Esophagus squamous epithelium (tissue), 4 donors: ENCODE data around the gene ENOX2.

Experiments
- POLR2A ChIP-seq, 4 donors: fragments of 450-650 bp; IDR thresholded peaks; one replicate each; pipeline ENCODE4 v1.6.1; 2017; ENCODE audit warnings: antibody characterized with exemption in 4 of 4, mild to moderate bottlenecking in 4 of 4, moderate library complexity in 3 of 4
- TF ChIP-seq, protein P1 (sequence below), 6 experiments: fragments of 450-650 bp in 4 of 6; fragments of 200-600 bp in 2 of 6; sonication (generic) in 2 of 6; IDR thresholded peaks; one replicate each; pipeline ENCODE4 v1.5.1; 2016 to 2019; ENCODE audit warnings: antibody characterized with exemption in 6 of 6, mild to moderate bottlenecking in 4 of 6, moderate library complexity in 4 of 6

DNA sequence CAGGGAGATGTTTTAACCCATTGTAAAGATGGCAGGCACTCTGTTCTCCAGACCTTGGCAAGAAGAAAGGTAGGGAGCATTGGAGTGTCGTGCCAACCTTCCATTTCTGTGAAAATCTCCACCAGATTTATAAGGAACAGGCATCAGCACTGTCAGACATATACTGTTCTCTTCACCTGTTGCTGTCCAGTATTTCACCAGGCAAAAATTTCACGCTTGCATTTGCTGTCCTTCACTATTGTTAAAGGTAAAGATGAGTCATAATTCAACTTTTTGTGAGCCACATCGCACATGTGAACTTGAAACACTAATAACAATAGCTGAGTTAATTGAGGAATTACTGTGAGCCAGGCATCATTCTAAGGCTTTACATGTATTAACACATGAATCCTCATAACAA, 203.4 kb downstream of the ENOX2 start:
- TF ChIP-seq, protein P1, sequence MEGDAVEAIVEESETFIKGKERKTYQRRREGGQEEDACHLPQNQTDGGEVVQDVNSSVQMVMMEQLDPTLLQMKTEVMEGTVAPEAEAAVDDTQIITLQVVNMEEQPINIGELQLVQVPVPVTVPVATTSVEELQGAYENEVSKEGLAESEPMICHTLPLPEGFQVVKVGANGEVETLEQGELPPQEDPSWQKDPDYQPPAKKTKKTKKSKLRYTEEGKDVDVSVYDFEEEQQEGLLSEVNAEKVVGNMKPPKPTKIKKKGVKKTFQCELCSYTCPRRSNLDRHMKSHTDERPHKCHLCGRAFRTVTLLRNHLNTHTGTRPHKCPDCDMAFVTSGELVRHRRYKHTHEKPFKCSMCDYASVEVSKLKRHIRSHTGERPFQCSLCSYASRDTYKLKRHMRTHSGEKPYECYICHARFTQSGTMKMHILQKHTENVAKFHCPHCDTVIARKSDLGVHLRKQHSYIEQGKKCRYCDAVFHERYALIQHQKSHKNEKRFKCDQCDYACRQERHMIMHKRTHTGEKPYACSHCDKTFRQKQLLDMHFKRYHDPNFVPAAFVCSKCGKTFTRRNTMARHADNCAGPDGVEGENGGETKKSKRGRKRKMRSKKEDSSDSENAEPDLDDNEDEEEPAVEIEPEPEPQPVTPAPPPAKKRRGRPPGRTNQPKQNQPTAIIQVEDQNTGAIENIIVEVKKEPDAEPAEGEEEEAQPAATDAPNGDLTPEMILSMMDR (IDR thresholded peaks at IDR 0.05), result no peak
- TF ChIP-seq POLR2A (IDR thresholded peaks at IDR 0.05), result no peak
